A549 (cell line): Measurements from ENCODE around the gene CAPN11. TPM values are rescaled to one million over a fixed set of nuclear protein-coding genes. Genes with fewer than 3 reads are reported as not detected.
A peak's percentile ranks its signal among the peaks of the same experiment; 100 is the strongest.

Experiments used
- ATAC-seq, 2 experiments: fragments of 200-7000 bp in 1 of 2; fragments of >200 bp in 1 of 2; cut with Nextera tagmentation in 1 of 2; cut with Tn5 transposase in 1 of 2; 3 replicates each; pipeline versions ENCODE4 v1.8.0 to v1.9.1; 2018 to 2020; ENCODE audit warnings: mild to moderate bottlenecking in 1 of 2, moderate library complexity in 1 of 2
- CTCF ChIA-PET: fragments of 300-600 bp; sonication (Branson Sonifier 250); formaldehyde crosslinking; extraction: SDS; loops from one replicate; lab custom pipeline; 2021; ENCODE audit warnings: antibody characterized with exemption, inconsistent platforms; lab: Yijun Ruan, JAX
- POLR2A ChIA-PET: fragments of 350-600 bp; formaldehyde crosslinking; extraction: SDS; loops from one replicate; lab custom pipeline; 2021; ENCODE audit warnings: antibody characterized with exemption, inconsistent platforms; lab: Yijun Ruan, JAX
- DNase-seq, 2 experiments: peaks; one replicate each; pipeline versions ENCODE4 v3.0.0 to v3.0.0-alpha.2; 2011 to 2016; ENCODE audit warnings: low read depth in 1 of 2, low spot score in 1 of 2
- FAIRE-seq: peaks from 2 replicates; lab custom pipeline; 2011; peaks lifted over from hg19 to GRCh38; lab: Jason Lieb, UNC
- H3K27ac ChIP-seq, 2 experiments: fragments of >200 bp; sonication (Bioruptor Twin); formaldehyde crosslinking; 3 replicates each; pipeline ENCODE4 v1.5.1; 2016 to 2017
- H3K4me1 ChIP-seq: fragments of >200 bp; sonication (Bioruptor Twin); formaldehyde crosslinking; 3 replicates; pipeline ENCODE4 v1.6.1; 2016
- H3K4me2 ChIP-seq: fragments of >200 bp; sonication (Bioruptor Twin); formaldehyde crosslinking; 3 replicates; pipeline ENCODE4 v1.6.1; 2016
- H3K4me3 ChIP-seq: fragments of >200 bp; sonication (Bioruptor Twin); formaldehyde crosslinking; 3 replicates; pipeline ENCODE4 v1.5.1; 2016
- H3K9me3 ChIP-seq: fragments of >200 bp; sonication (Bioruptor Twin); formaldehyde crosslinking; 3 replicates; pipeline ENCODE4 v1.6.1; 2016
- EHMT2 ChIP-seq: fragments of 200-600 bp; sonication (generic); IDR thresholded peaks from 2 replicates; pipeline ENCODE4 v1.6.1; 2016; ENCODE audit warnings: antibody characterized with exemption, low read depth, mild to moderate bottlenecking, moderate library complexity
- ESRRA ChIP-seq: fragments of 150-350 bp; IDR thresholded peaks from 2 replicates; pipeline ENCODE4 v1.6.1; 2014; ENCODE audit warnings: mild to moderate bottlenecking, low read length, borderline replicate concordance
- HES2 ChIP-seq: fragments of >200 bp; sonication (Bioruptor Twin); formaldehyde crosslinking; IDR thresholded peaks from 2 replicates; pipeline ENCODE4 v1.6.1; 2016
- HMGXB4 ChIP-seq: fragments of 250-450 bp; sonication (Bioruptor Pico); IDR thresholded peaks from 2 replicates; pipeline ENCODE4 v1.5.0; 2021; ENCODE audit warnings: mild to moderate bottlenecking, moderate library complexity, borderline replicate concordance
- JUNB ChIP-seq: fragments of >200 bp; sonication (Bioruptor Twin); formaldehyde crosslinking; IDR thresholded peaks from 2 replicates; pipeline ENCODE4 v1.6.1; 2016
- NPAS2 ChIP-seq: fragments of 250-450 bp; sonication (Bioruptor Pico); IDR thresholded peaks from 2 replicates; pipeline ENCODE4 v1.8.0; 2022; ENCODE audit warnings: mild to moderate bottlenecking, moderate library complexity, borderline replicate concordance
- PHF8 ChIP-seq: fragments of 200-600 bp; sonication (generic); IDR thresholded peaks from 2 replicates; pipeline ENCODE4 v1.6.1; 2016; ENCODE audit warnings: low read depth, mild to moderate bottlenecking, antibody characterized with exemption, moderate library complexity, borderline replicate concordance
- RAD21 ChIP-seq, 2 experiments: fragments of >200 bp in 1 of 2; sonication (Bioruptor Twin) in 1 of 2; formaldehyde crosslinking in 1 of 2; IDR thresholded peaks in 1 of 2; conservative IDR thresholded peaks in 1 of 2; 2 replicates in 1 of 2; 3 replicates in 1 of 2; pipeline ENCODE4 v1.6.1; 2012 to 2018; ENCODE audit warnings: inconsistent platforms in 1 of 2
- RCOR1 ChIP-seq: fragments of 150-350 bp; IDR thresholded peaks from 2 replicates; pipeline ENCODE4 v1.6.1; 2014; ENCODE audit warnings: antibody characterized with exemption, low read length, low read depth
- SMC3 ChIP-seq: fragments of >200 bp; sonication (Bioruptor Twin); formaldehyde crosslinking; IDR thresholded peaks from 3 replicates; pipeline ENCODE4 v1.6.1; 2018; ENCODE audit warnings: inconsistent platforms
- TP53 ChIP-seq: fragments of 250-450 bp; sonication (Bioruptor Pico); IDR thresholded peaks from 2 replicates; pipeline ENCODE4 v1.5.0; 2021; ENCODE audit warnings: mild to moderate bottlenecking, moderate library complexity
- ZNF302 ChIP-seq: fragments of 250-450 bp; sonication (Bioruptor Pico); IDR thresholded peaks from 2 replicates; pipeline ENCODE4 v1.9.0; 2021; ENCODE audit warnings: inconsistent platforms, mild to moderate bottlenecking, moderate library complexity
- WGBS: methylation state at CpG from one replicate; pipeline ENCODE4 v1.1.6; 2017; ENCODE audit errors: missing lambda C conversion rate; 5-methylcytosine and 5-hydroxymethylcytosine counted together
- polyA plus RNA-seq, 4 experiments: library from polyadenylated mRNA; depleted of rRNA in 3 of 4; stranded (reverse); fragments of >200 nt; fragmentation: RNase III in 1 of 4; extraction: RNeasy Plus Mini Kit Qiagen cat#74134 plus additional on column Dnase treatment in 1 of 4; gene quantifications; 2 replicates in 3 of 4; 3 replicates in 1 of 4; pipeline ENCODE4 v1.2.3, GENCODE V29; 2011 to 2017

Gene CAPN11
- polyA plus RNA-seq, 2 of the 4 experiments (the other 2 are of a cell fraction) = 0.10 TPM; not detected in 1

- 86% methylated on average over 6 of the region's 6 CpGs for WGBS
- Histone ChIP-seq H3K27ac (no peak overlapping the region), H3K4me2 (no peak overlapping the region), H3K9me3 (no peaks in the 10 kb centered on the region), H3K4me1 (peaks cover 17% of the 10 kb centered on the region), H3K4me3 (no peak overlapping the region)
- POLR2A ChIA-PET = no interaction called here
- ATAC-seq (no peak), FAIRE-seq (no peak), DNase-seq (no peak)
- TF ChIP-seq RCOR1 (no peak), SMC3 (no peak), ESRRA (no peak)
- CTCF ChIA-PET = no interaction called here
These were observed 55.7 kb downstream of the CAPN11 start for GRCh38 chr6:44214307-44214706.

- no peak for TF ChIP-seq HMGXB4 (CRISPR knock-in tag)
- no peak for TF ChIP-seq JUNB
- no peak for TF ChIP-seq PHF8
- no peak for TF ChIP-seq RAD21 (conservative IDR thresholded peaks at IDR 0.05 in 1 of 2, IDR thresholded peaks at IDR 0.05 in 1 of 2)
- no peak for TF ChIP-seq HES2
- TF ChIP-seq NPAS2 (CRISPR knock-in tag) = no peak
- TF ChIP-seq EHMT2 = no peak
- no peak for FAIRE-seq
- POLR2A ChIA-PET = no interaction called here
- Histone ChIP-seq H3K27ac (peak within 1 kb of the TSS in 1 of 2 experiments; percentile 57; a peak in 1 of 6 replicates), H3K4me3 (no peak within 1 kb of the TSS), H3K4me2 (no peak within 1 kb of the TSS; the same call in 2 of the 3 replicates), H3K4me1 (peaks cover 35% of the 10 kb centered on the region), H3K9me3 (no peaks in the 10 kb centered on the region)
- no peak for ATAC-seq
- DNase-seq = no peak
- WGBS = 64% methylated on average over 7 of the region's 7 CpGs
- CTCF ChIA-PET = interaction anchor here (0.7 to 2.3 kb wide), 7 partner anchors 18 to 169 kb away, joined by 3 to 7 read pairs (median 3); partner anchors contain the start of gene SLC35B2
These were observed 58.2 kb downstream of the CAPN11 start, which contains the start of gene MYMX for GRCh38 chr6:44216677-44217331. Gene MYMX (plus strand): TSS chr6:44216926. CDS start chr6:44217472, 546 bp downstream.

- H3K4me1 ChIP-seq = peaks cover 42% of the 10 kb centered on the region
- ATAC-seq (no peak), FAIRE-seq (no peak)
- no peak overlapping the region for H3K4me3 ChIP-seq
- CTCF ChIA-PET = interaction anchor here (0.7 to 2.3 kb wide), 4 partner anchors 17 to 45 kb away, joined by 3 to 7 read pairs (median 4); no protein-coding TSS in a partner anchor
- H3K9me3 ChIP-seq = no peaks in the 10 kb centered on the region
- peak overlapping the region in 1 of 2 experiments; percentile 57; a peak in 1 of 6 replicates for H3K27ac ChIP-seq
- TF ChIP-seq ZNF302 (CRISPR knock-in tag) (no peak), TP53 (CRISPR knock-in tag) (no peak)
- TF ChIP-seq, all 56 proteins: peak for 0
- peak overlapping the region; percentile 85; the same call in 2 of the 3 replicates for H3K4me2 ChIP-seq
- DNase-seq = no peak
- 92% methylated on average over 9 of the region's 16 CpGs for WGBS
- POLR2A ChIA-PET = no interaction called here
These were observed 58.9 kb downstream of the CAPN11 start for GRCh38 chr6:44217332-44218143.
